HepG2 (cell line): Measurements from ENCODE around the gene RPS14. TPM values are rescaled to one million over a fixed set of nuclear protein-coding genes. Genes with fewer than 3 reads are reported as not detected.

Source experiments
- ARID2 ChIP-seq: sonication (generic); formaldehyde crosslinking; IDR thresholded peaks from 2 replicates; pipeline ENCODE4 v1.8.1; 2022; ENCODE audit warnings: mild to moderate bottlenecking, missing genetic modification reagents, borderline replicate concordance
- ATM ChIP-seq: fragments of 450-650 bp; IDR thresholded peaks from 2 replicates; pipeline ENCODE4 v1.7.1; 2017; ENCODE audit warnings: mild to moderate bottlenecking, borderline replicate concordance
- CBX2 ChIP-seq, 2 experiments: fragments of 200-600 bp in 1 of 2; sonication (generic); formaldehyde crosslinking in 1 of 2; IDR thresholded peaks; 2 replicates each; pipeline versions ENCODE4 v1.7.0 to v1.8.1; 2018 to 2022; ENCODE audit warnings: low read depth in 2 of 2, low read length in 1 of 2, mild to moderate bottlenecking in 1 of 2, missing genetic modification reagents in 1 of 2
- CREB3 ChIP-seq: sonication (generic); formaldehyde crosslinking; IDR thresholded peaks from 2 replicates; pipeline ENCODE4 v1.5.0; 2020; ENCODE audit warnings: missing genetic modification reagents
- CSRNP2 ChIP-seq: sonication (generic); formaldehyde crosslinking; conservative IDR thresholded peaks from 2 replicates; pipeline ENCODE4 v1.8.0; 2022; ENCODE audit warnings: low read depth, missing genetic modification reagents
- FOXA1 ChIP-seq, 2 experiments: fragments of 450-650 bp in 1 of 2; sonication (generic) in 1 of 2; formaldehyde crosslinking in 1 of 2; IDR thresholded peaks; 2 replicates each; pipeline versions ENCODE4 v1.4.0 to v1.6.1; 2016 to 2020; ENCODE audit warnings: missing genetic modification reagents in 1 of 2
- FOXM1 ChIP-seq: sonication (generic); formaldehyde crosslinking; IDR thresholded peaks from 2 replicates; pipeline ENCODE4 v1.5.0; 2020; ENCODE audit warnings: missing genetic modification reagents
- HDAC1 ChIP-seq: sonication (generic); formaldehyde crosslinking; IDR thresholded peaks from 2 replicates; pipeline ENCODE4 v1.5.1; 2020; ENCODE audit warnings: mild to moderate bottlenecking, missing genetic modification reagents
- HDAC6 ChIP-seq: fragments of 200-600 bp; sonication (generic); IDR thresholded peaks from 2 replicates; pipeline ENCODE4 v1.7.0; 2017; ENCODE audit warnings: mild to moderate bottlenecking, antibody characterized with exemption, low read length, low read depth
- HES4 ChIP-seq: sonication (generic); formaldehyde crosslinking; IDR thresholded peaks from 2 replicates; pipeline ENCODE4 v1.9.0; 2021; ENCODE audit warnings: mild to moderate bottlenecking, missing genetic modification reagents, borderline replicate concordance
- IRF9 ChIP-seq: sonication (generic); formaldehyde crosslinking; IDR thresholded peaks from 2 replicates; pipeline ENCODE4 v1.8.0; 2022; ENCODE audit warnings: missing genetic modification reagents, mild to moderate bottlenecking, borderline replicate concordance
- MAFG ChIP-seq: sonication (generic); formaldehyde crosslinking; IDR thresholded peaks from 2 replicates; pipeline ENCODE4 v1.5.1; 2020; ENCODE audit warnings: mild to moderate bottlenecking, missing genetic modification reagents
- MIER2 ChIP-seq: IDR thresholded peaks from 2 replicates; pipeline ENCODE4 v1.6.1; 2016; ENCODE audit warnings: missing biosample characterization, missing genetic modification reagents
- MLLT10 ChIP-seq: sonication (generic); formaldehyde crosslinking; IDR thresholded peaks from 2 replicates; pipeline ENCODE4 v1.4.0; 2020; ENCODE audit warnings: missing genetic modification reagents
- POLR2A ChIP-seq, 2 experiments: IDR thresholded peaks; 2 replicates each; pipeline ENCODE4 v1.6.1; 2011; ENCODE audit warnings: low read depth in 2 of 2, low read length in 2 of 2, mild to moderate bottlenecking in 1 of 2, moderate library complexity in 1 of 2; ENCODE audit not compliant: insufficient read depth in 1 of 2
- REL ChIP-seq: sonication (generic); formaldehyde crosslinking; conservative IDR thresholded peaks from 2 replicates; pipeline ENCODE4 v1.8.0; 2022; ENCODE audit warnings: mild to moderate bottlenecking, missing genetic modification reagents, moderate library complexity
- UBTF ChIP-seq: sonication (generic); formaldehyde crosslinking; IDR thresholded peaks from 2 replicates; pipeline ENCODE4 v1.4.0; 2020; ENCODE audit warnings: mild to moderate bottlenecking, missing genetic modification reagents
- ZBTB8A ChIP-seq: sonication (generic); formaldehyde crosslinking; IDR thresholded peaks from 2 replicates; pipeline ENCODE4 v1.4.0; 2020; ENCODE audit warnings: mild to moderate bottlenecking, low read depth, missing genetic modification reagents, borderline replicate concordance
- ZC3H13 ChIP-seq: sonication (generic); formaldehyde crosslinking; IDR thresholded peaks from 2 replicates; pipeline ENCODE4 v1.8.1; 2023; ENCODE audit warnings: mild to moderate bottlenecking, missing genetic modification reagents, moderate library complexity
- ZNF124 ChIP-seq: sonication (generic); formaldehyde crosslinking; IDR thresholded peaks from 2 replicates; pipeline ENCODE4 v1.4.0; 2020; ENCODE audit warnings: missing genetic modification reagents
- ZNF224 ChIP-seq: sonication (generic); formaldehyde crosslinking; IDR thresholded peaks from 2 replicates; pipeline ENCODE4 v1.5.0; 2020; ENCODE audit warnings: mild to moderate bottlenecking, missing genetic modification reagents
- ZNF251 ChIP-seq: sonication (generic); formaldehyde crosslinking; IDR thresholded peaks from 2 replicates; pipeline ENCODE4 v1.9.0; 2021; ENCODE audit warnings: mild to moderate bottlenecking, missing genetic modification reagents
- ZNF264 ChIP-seq: sonication (generic); formaldehyde crosslinking; IDR thresholded peaks from 2 replicates; pipeline ENCODE4 v1.4.0; 2020; ENCODE audit warnings: missing genetic modification reagents
- ZNF576 ChIP-seq: sonication (generic); formaldehyde crosslinking; IDR thresholded peaks from 2 replicates; pipeline ENCODE4 v1.4.0; 2020; ENCODE audit warnings: mild to moderate bottlenecking, missing genetic modification reagents
- ZNF839 ChIP-seq: sonication (generic); formaldehyde crosslinking; IDR thresholded peaks from 2 replicates; pipeline ENCODE4 v1.4.0; 2020; ENCODE audit warnings: missing genetic modification reagents, mild to moderate bottlenecking, borderline replicate concordance
- polyA plus RNA-seq, 8 experiments: library from polyadenylated mRNA; depleted of rRNA in 3 of 8; stranded (reverse) in 7 of 8; unstranded in 1 of 8; fragments of >200 nt; fragmentation: Illumina TruSeq in 4 of 8; extraction: Trizol in 4 of 8; gene quantifications; 2 replicates each; pipeline versions ENCODE4 v1.2.1 to v1.2.3, GENCODE V29; 2011 to 2016; ENCODE audit warnings: low read depth in 4 of 8, missing spikeins in 1 of 8, mixed read lengths in 1 of 8; ENCODE audit not compliant: insufficient read depth in 1 of 8
- total RNA-seq, 5 experiments: library from RNA; depleted of rRNA; stranded (reverse); fragments of >200 nt; fragmentation: Illumina TruSeq; extraction: Trizol; gene quantifications; 2 replicates each; pipeline ENCODE4 v1.2.3, GENCODE V29; 2016; ENCODE audit warnings: low read depth in 1 of 5

RPS14 gene
- total and polyA plus RNA-seq, 2 of the 13 experiments (the other 11 are each of a cell fraction or from before 2014, with no cell fraction given) = 2,116 to 3,295 TPM

GRCh38 chr5:150458802-150459557 is 9.4 kb upstream of the RPS14 start (continued):
- TF ChIP-seq IRF9 = no peak
- TF ChIP-seq ZNF224 = no peak
- no peak for TF ChIP-seq FOXA1 (IDR thresholded peaks at IDR 0.05)
- no peak for TF ChIP-seq FOXA1 (CRISPR knock-in tag; IDR thresholded peaks at IDR 0.05)
- no peak for TF ChIP-seq ZC3H13
- peak; percentile 66; the same call in 1 of the 2 replicates for TF ChIP-seq HDAC1 (CRISPR knock-in tag)
- TF ChIP-seq ZNF264 (CRISPR knock-in tag) = no peak
- no peak for TF ChIP-seq POLR2A (IDR thresholded peaks at IDR 0.05; ENCODE audit: insufficient read depth in 1 of 2, low read depth in 2 of 2, low read length in 2 of 2)
- TF ChIP-seq HDAC6 = no peak
- TF ChIP-seq ARID2 (CRISPR knock-in tag) = no peak
- TF ChIP-seq CREB3 (CRISPR knock-in tag) = no peak
- TF ChIP-seq MIER2 (CRISPR knock-in tag) = no peak
- no peak for TF ChIP-seq CBX2 (IDR thresholded peaks at IDR 0.05; ENCODE audit: low read depth, low read length)
- no peak for TF ChIP-seq CBX2 (CRISPR knock-in tag; IDR thresholded peaks at IDR 0.05; ENCODE audit: low read depth)
- TF ChIP-seq ZNF124 (CRISPR knock-in tag) = no peak
- no peak for TF ChIP-seq MLLT10 (CRISPR knock-in tag)
- no peak for TF ChIP-seq MAFG (CRISPR knock-in tag)
- no peak for TF ChIP-seq CSRNP2
- TF ChIP-seq UBTF (CRISPR knock-in tag) = no peak
- TF ChIP-seq HES4 = no peak
- no peak for TF ChIP-seq REL (CRISPR knock-in tag)
- no peak for TF ChIP-seq ZNF251 (CRISPR knock-in tag)
- no peak for TF ChIP-seq FOXM1 (CRISPR knock-in tag)
- TF ChIP-seq ATM = no peak
- no peak for TF ChIP-seq ZNF576
- no peak for TF ChIP-seq ZBTB8A (CRISPR knock-in tag)
- no peak for TF ChIP-seq ZNF839 (CRISPR knock-in tag)
